OCI-LY7 (cell line): Measurements from ENCODE around the gene DNAH6.

ENCODE experiments used
- CTCF ChIP-seq: fragments of 200-600 bp; sonication (generic); conservative IDR thresholded peaks from 2 replicates; pipeline ENCODE4 v1.5.1; 2014; ENCODE audit warnings: mild to moderate bottlenecking, antibody characterized with exemption, low read length, moderate library complexity, mixed read lengths
- EZH2phosphoT487 ChIP-seq: fragments of 200-600 bp; sonication (generic); IDR thresholded peaks from 2 replicates; pipeline ENCODE4 v1.6.1; 2018; ENCODE audit warnings: low read depth, borderline replicate concordance, mild to moderate bottlenecking, mixed run types, antibody characterized with exemption, low read length, moderate library complexity, mixed read lengths

- TF ChIP-seq CTCF: no peak
- no peak for TF ChIP-seq EZH2phosphoT487
Observed at GRCh38 chr2:84862006-84862405, 345.7 kb downstream of the DNAH6 start.
